Thyroid gland (tissue), 4 donors: ENCODE results near the gene LYRM4. TPM values are rescaled to one million over a fixed set of nuclear protein-coding genes. Genes with fewer than 3 reads are reported as not detected.

ENCODE experiments used
- DNase-seq, 2 donors: peaks; one replicate each; pipeline ENCODE4 v3.0.0-alpha.2; 2019
- H3K27ac ChIP-seq, 3 donors: fragments of 200-600 bp; sonication (generic); 1 replicate in 2 of 3; 2 replicates in 1 of 3; pipeline ENCODE4 v1.5.1; 2016 to 2019; ENCODE audit warnings: mild to moderate bottlenecking in 1 of 3, moderate library complexity in 1 of 3
- H3K27me3 ChIP-seq: fragments of 200-600 bp; sonication (generic); one replicate; pipeline ENCODE4 v1.5.1; 2019
- H3K36me3 ChIP-seq, 2 donors: fragments of 200-600 bp; sonication (generic); one replicate each; pipeline ENCODE4 v1.5.1; 2016 to 2019
- H3K4me1 ChIP-seq, 2 donors: fragments of 200-600 bp; sonication (generic); one replicate each; pipeline ENCODE4 v1.5.1; 2017 to 2019
- H3K4me3 ChIP-seq, 3 donors: fragments of 200-600 bp; sonication (generic); replicated peaks in 1 of 3; 1 replicate in 2 of 3; 2 replicates in 1 of 3; pipeline ENCODE4 v1.5.1; 2016; ENCODE audit warnings: mild to moderate bottlenecking in 1 of 3
- H3K9me3 ChIP-seq: fragments of 200-600 bp; sonication (generic); one replicate; pipeline ENCODE4 v1.5.1; 2017
- POLR2A ChIP-seq, 2 donors: fragments of 450-650 bp; IDR thresholded peaks; one replicate each; pipeline ENCODE4 v1.6.1; 2017; ENCODE audit warnings: antibody characterized with exemption in 2 of 2, mild to moderate bottlenecking in 2 of 2, moderate library complexity in 1 of 2
- whole genome bisulfite sequencing, 2 donors: methylation state at CpG; one replicate each; pipeline ENCODE4 v1.1.5; 2017; 5-methylcytosine and 5-hydroxymethylcytosine counted together
- intact Hi-C: fragments of 100-400 bp; cut with DNase I; formaldehyde crosslinking; loops from one replicate; pipeline ENCODE4 v1.15.1; 2023
- total RNA-seq, 4 donors: library from RNA; depleted of rRNA; stranded (reverse); fragments of >200 nt; gene quantifications; one replicate each; pipeline ENCODE4 v1.2.3, GENCODE V29; 2016
- TF ChIP-seq, protein P1 (sequence below), 6 experiments: fragments of 200-600 bp in 3 of 6; fragments of 450-650 bp in 3 of 6; sonication (generic) in 3 of 6; IDR thresholded peaks; one replicate each; pipeline ENCODE4 v1.5.1; 2016 to 2019; ENCODE audit warnings: antibody characterized with exemption in 6 of 6, mild to moderate bottlenecking in 2 of 6, inconsistent platforms in 1 of 6, moderate library complexity in 1 of 6

Gene LYRM4
- total RNA-seq, 4 donors from 2014 or later: 26.7 to 32.2 (median 29.5) TPM

- H3K4me3 ChIP-seq: no peak overlapping the region
- no peak overlapping the region for H3K27ac ChIP-seq
- no peaks in the 10 kb centered on the region for H3K36me3 ChIP-seq
- no peaks in the 10 kb centered on the region for H3K27me3 ChIP-seq
- TF ChIP-seq POLR2A (IDR thresholded peaks at IDR 0.05): no peak
- TF ChIP-seq, protein P1, sequence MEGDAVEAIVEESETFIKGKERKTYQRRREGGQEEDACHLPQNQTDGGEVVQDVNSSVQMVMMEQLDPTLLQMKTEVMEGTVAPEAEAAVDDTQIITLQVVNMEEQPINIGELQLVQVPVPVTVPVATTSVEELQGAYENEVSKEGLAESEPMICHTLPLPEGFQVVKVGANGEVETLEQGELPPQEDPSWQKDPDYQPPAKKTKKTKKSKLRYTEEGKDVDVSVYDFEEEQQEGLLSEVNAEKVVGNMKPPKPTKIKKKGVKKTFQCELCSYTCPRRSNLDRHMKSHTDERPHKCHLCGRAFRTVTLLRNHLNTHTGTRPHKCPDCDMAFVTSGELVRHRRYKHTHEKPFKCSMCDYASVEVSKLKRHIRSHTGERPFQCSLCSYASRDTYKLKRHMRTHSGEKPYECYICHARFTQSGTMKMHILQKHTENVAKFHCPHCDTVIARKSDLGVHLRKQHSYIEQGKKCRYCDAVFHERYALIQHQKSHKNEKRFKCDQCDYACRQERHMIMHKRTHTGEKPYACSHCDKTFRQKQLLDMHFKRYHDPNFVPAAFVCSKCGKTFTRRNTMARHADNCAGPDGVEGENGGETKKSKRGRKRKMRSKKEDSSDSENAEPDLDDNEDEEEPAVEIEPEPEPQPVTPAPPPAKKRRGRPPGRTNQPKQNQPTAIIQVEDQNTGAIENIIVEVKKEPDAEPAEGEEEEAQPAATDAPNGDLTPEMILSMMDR (IDR thresholded peaks at IDR 0.05): no peak
- intact Hi-C loops: no loop called here
- WGBS, 2 donors: 91 to 92% methylated on average over 10 of the region's 10 CpGs
- H3K4me1 ChIP-seq: no peaks in the 10 kb centered on the region
- DNase-seq: no peak
- H3K9me3 ChIP-seq: no peaks in the 10 kb centered on the region
Measured at GRCh38 chr6:5120011-5120410, 140.7 kb downstream of the LYRM4 start.

DNA sequence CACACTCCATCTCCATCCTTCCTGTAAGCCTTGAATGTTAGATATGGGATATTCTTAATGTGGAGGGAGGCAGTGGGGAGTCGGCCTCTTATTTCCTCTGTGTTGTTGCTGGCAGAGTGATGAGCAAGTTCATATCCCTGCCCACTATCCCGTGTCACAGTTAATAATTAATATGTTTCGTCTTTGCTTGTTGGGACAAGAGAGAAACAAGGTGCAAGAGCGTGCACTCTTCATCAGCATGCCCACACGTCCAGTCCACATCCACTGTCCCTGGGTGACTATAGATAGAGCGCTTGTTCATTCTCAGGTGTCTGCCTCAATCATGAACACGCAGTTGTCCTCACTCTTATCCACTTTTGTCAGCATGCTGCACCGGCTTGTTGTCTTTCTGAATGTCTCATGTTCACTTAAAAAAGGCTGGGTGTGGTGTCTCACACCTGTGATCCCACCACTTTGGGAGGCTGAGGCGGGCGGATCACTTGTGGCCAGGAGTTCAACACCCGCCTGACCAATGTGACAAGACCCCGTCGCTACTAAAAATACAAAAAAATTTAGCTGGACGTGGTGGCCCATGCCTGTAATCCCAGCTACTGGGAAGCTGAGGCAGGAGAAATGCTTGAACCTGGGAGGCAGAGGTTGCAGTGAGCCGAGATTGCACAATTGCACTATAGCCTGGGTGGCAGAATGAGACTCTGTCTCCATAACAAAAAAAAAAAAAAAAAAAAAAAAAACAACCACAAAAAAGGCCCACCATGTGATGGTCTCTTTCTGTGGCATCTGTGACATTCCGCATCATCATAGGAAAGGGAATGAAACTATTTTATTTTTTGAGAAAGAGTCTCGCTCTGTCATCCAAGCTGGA is 141.4 kb downstream of the LYRM4 start:
- intact Hi-C loops: no loop called here
- Histone ChIP-seq H3K36me3 (no peaks in the 10 kb centered on the region), H3K27ac (no peak overlapping the region), H3K27me3 (no peaks in the 10 kb centered on the region), H3K4me1 (no peaks in the 10 kb centered on the region), H3K4me3 (no peak overlapping the region), H3K9me3 (no peaks in the 10 kb centered on the region)
- TF ChIP-seq, protein P1 (IDR thresholded peaks at IDR 0.05): no peak
- TF ChIP-seq POLR2A (IDR thresholded peaks at IDR 0.05): no peak
- 94 to 95% methylated on average over 17 of the region's 17 CpGs for WGBS, 2 donors
- no peak for DNase-seq

- Histone ChIP-seq H3K9me3 (no peaks in the 10 kb centered on the region), H3K27me3 (no peaks in the 10 kb centered on the region), H3K27ac (no peak overlapping the region), H3K4me3 (no peak overlapping the region), H3K36me3 (no peaks in the 10 kb centered on the region), H3K4me1 (no peaks in the 10 kb centered on the region)
- 91 to 92% methylated on average over 9 of the region's 9 CpGs for WGBS, 2 donors
- DNase-seq: no peak
- no peak for TF ChIP-seq POLR2A (IDR thresholded peaks at IDR 0.05)
- TF ChIP-seq, protein P1 (IDR thresholded peaks at IDR 0.05): no peak
- intact Hi-C loops: no loop called here
Measured at GRCh38 chr6:5116243-5116991, 144.3 kb downstream of the LYRM4 start.

- intact Hi-C loops: no loop called here
- no peak overlapping the region for H3K27ac ChIP-seq
- H3K4me1 ChIP-seq: no peaks in the 10 kb centered on the region
- no peak overlapping the region for H3K4me3 ChIP-seq
- H3K27me3 ChIP-seq: no peaks in the 10 kb centered on the region
- DNase-seq: peak; percentile 11 to 18
- no peak for TF ChIP-seq POLR2A (IDR thresholded peaks at IDR 0.05)
- TF ChIP-seq, protein P1 (IDR thresholded peaks at IDR 0.05): peak in 2 of 6 experiments; percentile 11 to 27
- no peaks in the 10 kb centered on the region for H3K36me3 ChIP-seq
- no peaks in the 10 kb centered on the region for H3K9me3 ChIP-seq
- 65 to 72% methylated on average over 10 of the region's 10 CpGs for WGBS, 2 donors
Measured at GRCh38 chr6:5115168-5115567, 145.6 kb downstream of the LYRM4 start.

GRCh38 chr6:5113096-5113495 is 147.7 kb downstream of the LYRM4 start:
- no peaks in the 10 kb centered on the region for H3K36me3 ChIP-seq
- intact Hi-C loops: no loop called here
- WGBS, 2 donors: 93 to 98% methylated on average over 13 of the region's 13 CpGs
- DNase-seq: no peak
- H3K4me1 ChIP-seq: no peaks in the 10 kb centered on the region
- H3K27ac ChIP-seq: no peak overlapping the region
- H3K9me3 ChIP-seq: no peaks in the 10 kb centered on the region
- H3K27me3 ChIP-seq: no peaks in the 10 kb centered on the region
- no peak overlapping the region for H3K4me3 ChIP-seq
- TF ChIP-seq, protein P1 (IDR thresholded peaks at IDR 0.05): no peak
- TF ChIP-seq POLR2A (IDR thresholded peaks at IDR 0.05): no peak
